Activated CD8-positive, alpha-beta T cell treated with anti-CD3 and anti-CD28 coated beads, Interleukin-2, amount 10 ng/mL, durations not matched to agents 7 days and 5 days (primary cell): Measurements from ENCODE around the gene NIBAN1. TPM values are rescaled to one million over a fixed set of nuclear protein-coding genes. Genes with fewer than 3 reads are reported as not detected.
A peak's percentile ranks its signal among the peaks of the same experiment; 100 is the strongest.
"Not testable (repeated sequence)": the region's sequence is repeated elsewhere in the genome, so short reads cannot be mapped to it uniquely, and the experiment has no call there.

Source experiments
- ATAC-seq: fragments of 150-1000 bp; cut with Tn5 transposase; one replicate; pipeline ENCODE4 v1.10.0; 2021; ENCODE audit warnings: moderate library complexity
- CTCF ChIA-PET: fragments of 350-600 bp; sonication (Branson Sonifier 250); formaldehyde crosslinking; loops from one replicate; lab custom pipeline; 2021; ENCODE audit warnings: antibody characterized with exemption; lab: Charles Lee
- POLR2A ChIA-PET: fragments of 350-600 bp; sonication (Branson Sonifier 250); formaldehyde crosslinking; loops from one replicate; lab custom pipeline; 2021; ENCODE audit warnings: antibody characterized with exemption; lab: Charles Lee
- DNase-seq: peaks from one replicate; pipeline ENCODE4 v3.0.0-alpha.2; 2020
- H3K27ac Mint-ChIP-seq: one replicate; pipeline ENCODE4 v1.8.0; 2021; ENCODE audit warnings: mild to moderate bottlenecking, mixed read lengths
- H3K27me3 Mint-ChIP-seq: one replicate; pipeline ENCODE4 v1.8.0; 2021; ENCODE audit warnings: low read depth, mixed read lengths
- H3K36me3 Mint-ChIP-seq: one replicate; pipeline ENCODE4 v1.8.0; 2021; ENCODE audit warnings: low read depth, mixed read lengths
- H3K4me1 Mint-ChIP-seq: one replicate; pipeline ENCODE4 v1.8.0; 2021; ENCODE audit warnings: low read depth, mixed read lengths
- H3K4me3 Mint-ChIP-seq: one replicate; pipeline ENCODE4 v1.8.0; 2021; ENCODE audit warnings: mild to moderate bottlenecking, mixed read lengths
- H3K9me3 Mint-ChIP-seq: one replicate; pipeline ENCODE4 v1.8.0; 2022; ENCODE audit warnings: mixed read lengths; ENCODE audit not compliant: insufficient read depth
- total RNA-seq, 2 experiments: library from RNA; stranded (reverse); gene quantifications; one replicate each; pipeline ENCODE4 v1.2.3, GENCODE V29; 2021

NIBAN1 gene
- total RNA-seq, 2 experiments from 2014 or later: 28.6 to 28.7 TPM

DNA sequence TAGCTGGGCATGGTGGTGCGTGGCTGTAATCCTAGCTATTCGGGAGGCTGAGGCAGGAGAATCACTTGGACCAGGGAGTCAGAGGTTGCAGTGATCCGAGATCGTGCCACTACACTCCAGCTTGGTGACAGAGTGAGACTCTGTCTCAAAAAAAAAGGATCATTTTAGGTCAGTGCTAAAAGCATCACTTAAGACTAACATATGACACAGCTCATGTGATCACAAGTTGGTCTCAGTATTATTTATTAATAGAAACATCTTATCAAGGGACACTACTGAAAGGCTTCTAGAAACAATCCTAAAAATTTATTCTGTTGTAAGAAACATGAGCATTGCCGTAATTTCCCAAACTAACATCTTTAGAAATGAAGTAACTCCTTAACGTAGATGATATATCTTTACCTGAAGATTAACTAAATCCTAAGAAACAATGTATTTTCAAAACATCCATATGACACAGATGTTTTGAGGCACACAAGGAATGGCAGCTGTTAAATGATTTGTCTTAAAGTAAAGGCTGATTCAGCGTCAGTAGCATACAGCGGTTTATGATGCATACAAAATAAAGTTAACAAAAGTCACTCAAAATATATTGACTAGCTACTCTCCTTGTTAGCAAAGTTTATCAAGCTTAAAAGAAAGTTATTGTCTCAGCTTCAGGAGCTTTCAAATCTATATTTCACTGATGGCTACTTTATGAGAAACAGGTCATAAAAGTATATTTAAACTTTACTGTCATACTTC is 2.6 kb downstream of the NIBAN1 start:
- Mint-ChIP-seq H3K27ac (no peak overlapping the region), H3K4me1 (peaks cover 55% of the 10 kb centered on the region), H3K36me3 (peaks cover 6% of the 10 kb centered on the region), H3K9me3 (no peaks in the 10 kb centered on the region), H3K4me3 (peak overlapping the region; percentile 35), H3K27me3 (peaks cover 9% of the 10 kb centered on the region)
- DNase-seq (no peak), ATAC-seq (no peak)
- CTCF ChIA-PET: interaction anchor here (0.9 to 4.1 kb wide), 8 partner anchors 9 to 698 kb away, joined by 3 to 26 read pairs (median 5); no protein-coding TSS in a partner anchor
- POLR2A ChIA-PET: interaction anchor here (0.7 to 1.1 kb wide), 3 partner anchors 14 to 217 kb away, joined by 3 to 4 read pairs (median 4); partner anchors contain the start of gene EDEM3

DNA sequence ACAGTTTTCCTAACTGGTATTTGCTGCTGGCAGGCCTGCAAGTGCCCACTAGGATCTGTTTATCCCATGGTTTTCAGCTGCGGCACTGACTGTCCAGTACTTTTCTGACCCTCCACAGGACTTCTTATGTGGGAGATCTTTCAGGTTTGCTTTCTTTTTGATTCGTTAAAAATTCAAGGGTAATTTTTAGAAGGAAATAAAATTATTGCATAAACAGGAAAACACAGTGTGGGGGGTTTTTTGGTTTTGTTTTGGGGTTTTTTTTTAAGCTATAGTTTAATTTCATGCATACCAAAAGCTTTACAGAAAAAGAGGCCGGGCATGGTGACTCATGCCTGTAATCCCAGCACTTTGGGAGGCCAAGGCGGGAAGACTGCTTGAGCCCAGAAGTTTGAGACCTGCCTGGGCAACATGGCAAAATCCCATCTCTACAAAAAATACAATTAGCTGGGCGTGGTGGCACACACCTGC is 3.6 kb downstream of the NIBAN1 start:
- ChIA-PET CTCF (interaction anchor here (0.6 to 4.1 kb wide), 6 partner anchors 11 to 699 kb away, joined by 3 to 26 read pairs (median 5); no protein-coding TSS in a partner anchor), POLR2A (interaction anchor here (0.9 kb wide), 1 partner anchor 13 kb away, joined by 3 read pairs; no protein-coding TSS in a partner anchor)
- H3K4me1 Mint-ChIP-seq: peaks cover 48% of the 10 kb centered on the region
- DNase-seq: no peak
- H3K4me3 Mint-ChIP-seq: no peak overlapping the region
- no peak for ATAC-seq
- H3K9me3 Mint-ChIP-seq: no peaks in the 10 kb centered on the region
- peaks cover 6% of the 10 kb centered on the region for H3K36me3 Mint-ChIP-seq
- peaks cover 4% of the 10 kb centered on the region for H3K27me3 Mint-ChIP-seq
- H3K27ac Mint-ChIP-seq: no peak overlapping the region

DNA sequence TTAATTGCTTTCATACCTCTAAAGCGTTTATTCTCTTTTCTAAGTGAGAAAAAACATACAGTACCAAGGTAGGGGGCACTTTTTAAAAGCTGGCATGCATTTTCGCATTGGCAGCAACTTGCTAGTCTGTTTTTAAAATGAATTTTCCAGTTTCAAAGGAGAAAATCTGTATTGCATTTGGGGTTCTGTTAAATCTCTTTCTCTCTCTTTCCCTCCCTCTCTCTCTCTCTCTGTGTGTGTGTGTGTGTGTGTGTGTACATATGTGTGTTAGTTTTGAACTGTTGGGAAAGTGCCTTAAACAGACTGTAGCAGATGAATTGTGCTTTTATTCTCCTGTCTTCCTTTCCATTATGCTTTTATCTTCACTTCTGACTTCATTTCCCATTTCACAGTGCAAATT is 7.3 kb downstream of the NIBAN1 start:
- H3K4me1 Mint-ChIP-seq: peaks cover 27% of the 10 kb centered on the region
- no peaks in the 10 kb centered on the region for H3K27me3 Mint-ChIP-seq
- H3K36me3 Mint-ChIP-seq: peaks cover 18% of the 10 kb centered on the region
- no peak overlapping the region for H3K4me3 Mint-ChIP-seq
- H3K9me3 Mint-ChIP-seq: no peaks in the 10 kb centered on the region
- ATAC-seq: no peak
- no peak overlapping the region for H3K27ac Mint-ChIP-seq
- no peak for DNase-seq
- CTCF ChIA-PET: interaction anchor here (1.1 to 1.4 kb wide), 2 partner anchors 100 to 162 kb away, joined by 3 read pairs; no protein-coding TSS in a partner anchor
- POLR2A ChIA-PET: no interaction called here

DNA sequence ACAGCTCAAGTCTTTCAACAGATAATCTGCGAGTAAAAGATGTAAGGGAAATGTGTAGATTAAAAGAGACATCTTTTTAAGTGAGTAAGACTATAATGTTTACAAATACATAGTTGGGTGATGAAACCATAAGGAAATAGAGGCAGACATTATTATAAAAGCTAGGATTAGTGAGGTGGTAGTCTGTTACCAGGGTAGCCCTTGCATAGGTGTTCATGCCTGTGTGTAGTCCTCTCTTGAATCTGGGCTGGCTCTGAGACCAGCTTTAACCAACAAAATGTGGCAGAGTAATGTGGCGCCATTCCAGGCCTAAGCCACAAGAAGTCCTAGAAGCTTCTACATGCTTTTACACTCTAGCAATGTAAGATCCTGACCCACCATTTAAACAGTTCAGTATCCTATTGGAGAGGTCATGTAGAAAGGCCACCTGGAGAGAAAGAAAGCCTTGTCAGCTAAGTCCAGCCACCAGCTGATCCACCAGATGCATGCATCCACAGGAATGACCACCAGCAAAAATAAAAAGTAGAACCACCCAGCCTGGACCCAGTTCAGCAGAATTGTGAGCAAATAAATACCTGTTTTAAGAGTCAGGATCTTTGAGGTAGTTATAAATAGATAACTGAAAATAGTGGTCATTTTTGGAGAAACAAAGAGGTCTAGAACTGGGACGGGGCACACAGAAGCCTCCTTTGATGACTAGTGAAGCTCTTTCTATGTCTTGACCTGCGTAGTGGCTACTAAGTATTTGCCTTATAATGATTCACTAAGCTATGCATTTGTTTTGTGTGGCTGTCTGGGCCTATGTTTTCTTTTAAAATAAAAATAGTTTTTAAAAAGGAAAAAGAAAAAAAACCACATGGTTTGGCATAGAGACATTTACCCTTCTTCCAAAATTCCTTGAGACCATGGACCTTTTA is 8.1 kb downstream of the NIBAN1 start:
- no peak for ATAC-seq
- H3K27ac Mint-ChIP-seq: no peak overlapping the region
- no peaks in the 10 kb centered on the region for H3K27me3 Mint-ChIP-seq
- peaks cover 27% of the 10 kb centered on the region for H3K4me1 Mint-ChIP-seq
- ChIA-PET CTCF (interaction anchor here (1.1 kb wide), 1 partner anchor 161 kb away, joined by 3 read pairs; no protein-coding TSS in a partner anchor), POLR2A (no interaction called here)
- no peak overlapping the region for H3K4me3 Mint-ChIP-seq
- DNase-seq: no peak
- H3K9me3 Mint-ChIP-seq: no peaks in the 10 kb centered on the region
- peaks cover 18% of the 10 kb centered on the region for H3K36me3 Mint-ChIP-seq

DNA sequence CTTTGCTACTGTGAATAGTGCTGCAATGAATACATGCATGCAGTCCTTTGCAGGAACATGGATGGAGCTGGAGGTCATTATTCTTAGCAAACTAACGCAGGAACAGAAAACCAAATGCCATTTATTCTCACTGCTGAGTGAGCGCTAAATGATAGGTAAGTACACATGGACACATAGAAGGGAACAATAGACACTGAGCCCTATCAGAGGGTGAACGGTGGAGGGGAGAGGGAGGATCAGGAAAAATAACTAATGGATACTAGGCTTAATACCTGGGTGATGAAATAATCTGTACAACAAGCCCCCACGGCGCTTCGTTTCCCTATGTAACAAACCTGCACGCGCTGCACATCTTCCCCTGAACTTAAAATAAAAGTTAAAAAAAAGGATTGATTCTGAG is 8.9 kb downstream of the NIBAN1 start:
- Mint-ChIP-seq H3K36me3 (peaks cover 16% of the 10 kb centered on the region), H3K4me1 (peaks cover 20% of the 10 kb centered on the region), H3K27me3 (no peaks in the 10 kb centered on the region), H3K27ac (no peak overlapping the region), H3K4me3 (no peak overlapping the region), H3K9me3 (no peaks in the 10 kb centered on the region)
- ChIA-PET CTCF (no interaction called here), POLR2A (no interaction called here)
- no peak for ATAC-seq
- no peak for DNase-seq

DNA sequence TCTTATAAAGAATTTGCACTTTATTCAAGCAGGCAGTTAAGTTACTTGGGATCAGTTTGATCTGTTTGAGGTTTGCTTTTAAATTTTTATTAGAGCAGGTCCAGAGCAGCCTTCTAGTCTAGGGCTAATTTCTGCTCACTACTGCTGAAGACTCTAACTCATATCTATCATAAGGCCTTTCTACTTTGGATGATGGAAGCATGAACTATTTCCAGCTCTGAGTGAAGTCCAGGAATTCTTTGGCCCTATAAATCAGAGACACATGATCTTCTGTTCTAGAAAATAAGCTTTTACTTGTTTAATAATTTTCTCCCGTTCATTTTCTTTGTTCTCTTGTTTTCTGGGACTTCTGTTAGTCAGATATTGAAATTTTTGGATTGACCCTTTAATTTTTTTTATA is 14.7 kb downstream of the NIBAN1 start:
- Mint-ChIP-seq H3K36me3 (peaks cover 13% of the 10 kb centered on the region), H3K27ac (no peak overlapping the region), H3K27me3 (no peaks in the 10 kb centered on the region), H3K4me1 (peaks cover 1% of the 10 kb centered on the region), H3K4me3 (no peak overlapping the region), H3K9me3 (no peaks in the 10 kb centered on the region)
- ATAC-seq: no peak
- ChIA-PET CTCF (no interaction called here), POLR2A (no interaction called here)
- no peak for DNase-seq

DNA sequence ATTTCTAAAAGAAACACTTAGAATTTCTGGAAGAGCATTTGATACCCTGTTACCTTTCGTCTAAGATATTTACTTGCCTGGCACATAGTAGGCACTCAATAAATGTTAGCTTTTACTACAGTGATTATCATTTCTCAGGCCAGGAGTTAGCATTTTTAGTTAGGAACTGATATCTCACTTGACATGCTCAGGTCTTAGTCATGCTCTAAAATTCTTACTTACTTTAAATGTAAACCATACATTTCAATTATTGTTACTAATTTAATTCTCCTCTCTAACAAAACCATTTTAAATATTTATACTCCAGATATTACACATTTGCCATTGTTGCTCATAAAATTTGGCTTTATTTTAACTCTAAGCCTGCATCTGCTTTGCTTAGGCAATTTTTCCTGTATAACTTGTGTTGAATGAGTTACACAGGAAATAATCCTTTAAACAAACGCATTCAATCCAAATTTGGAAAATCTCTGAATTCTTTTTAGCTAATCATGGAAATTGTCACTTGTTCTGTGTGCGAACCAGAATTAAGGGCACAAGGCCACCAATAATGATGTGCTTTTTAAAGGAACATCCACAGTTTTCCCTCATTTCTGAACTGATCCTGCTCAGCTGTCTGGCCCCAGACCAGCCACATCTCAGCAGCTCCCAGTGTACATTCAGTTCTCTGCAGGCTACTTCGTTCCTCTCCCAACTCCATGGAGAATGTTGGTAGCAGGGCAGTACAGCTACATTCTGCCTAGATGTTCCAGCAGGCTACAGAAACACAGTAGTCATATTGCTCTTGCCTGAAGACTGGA is 15.6 kb downstream of the NIBAN1 start:
- no peak for DNase-seq
- H3K4me3 Mint-ChIP-seq: no peak overlapping the region
- ChIA-PET POLR2A (no interaction called here), CTCF (interaction anchor here (0.8 to 1.1 kb wide), 2 partner anchors 14 to 154 kb away, joined by 3 read pairs; no protein-coding TSS in a partner anchor)
- H3K27ac Mint-ChIP-seq: no peak overlapping the region
- no peaks in the 10 kb centered on the region for H3K27me3 Mint-ChIP-seq
- peaks cover 10% of the 10 kb centered on the region for H3K4me1 Mint-ChIP-seq
- no peak for ATAC-seq
- H3K36me3 Mint-ChIP-seq: peaks cover 5% of the 10 kb centered on the region
- H3K9me3 Mint-ChIP-seq: no peaks in the 10 kb centered on the region

DNA sequence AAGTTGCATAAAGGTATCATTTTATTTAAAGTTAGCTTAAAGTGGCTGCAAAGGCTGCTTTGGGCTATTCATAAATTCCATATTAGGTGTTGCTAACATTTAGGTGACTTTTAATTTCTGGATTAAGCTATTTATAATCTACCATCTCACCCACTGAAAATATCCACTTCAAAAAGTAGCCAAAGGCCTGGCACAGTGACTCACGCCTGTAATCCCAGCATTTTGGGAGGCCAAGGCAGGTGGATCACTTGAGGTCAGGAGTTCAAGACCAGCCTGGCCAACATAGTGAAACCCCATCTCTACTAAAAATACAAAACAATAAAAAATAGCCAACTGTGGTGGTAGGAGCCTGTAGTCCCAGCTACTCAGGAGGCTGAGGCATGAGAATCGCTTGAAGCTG is 16.4 kb downstream of the NIBAN1 start:
- not testable (repeated sequence) for H3K4me3 Mint-ChIP-seq, H3K27me3 Mint-ChIP-seq, H3K36me3 Mint-ChIP-seq, DNase-seq, H3K27ac Mint-ChIP-seq, H3K9me3 Mint-ChIP-seq, ATAC-seq
- ChIA-PET POLR2A (interaction anchor here (1.0 to 1.2 kb wide), 2 partner anchors 13 to 16 kb away, joined by 3 read pairs; partner anchors contain the start of gene NIBAN1), CTCF (interaction anchor here (0.7 to 1.1 kb wide), 2 partner anchors 23 to 153 kb away, joined by 3 read pairs; no protein-coding TSS in a partner anchor)
- H3K4me1 Mint-ChIP-seq: peaks cover 15% of the 10 kb centered on the region

DNA sequence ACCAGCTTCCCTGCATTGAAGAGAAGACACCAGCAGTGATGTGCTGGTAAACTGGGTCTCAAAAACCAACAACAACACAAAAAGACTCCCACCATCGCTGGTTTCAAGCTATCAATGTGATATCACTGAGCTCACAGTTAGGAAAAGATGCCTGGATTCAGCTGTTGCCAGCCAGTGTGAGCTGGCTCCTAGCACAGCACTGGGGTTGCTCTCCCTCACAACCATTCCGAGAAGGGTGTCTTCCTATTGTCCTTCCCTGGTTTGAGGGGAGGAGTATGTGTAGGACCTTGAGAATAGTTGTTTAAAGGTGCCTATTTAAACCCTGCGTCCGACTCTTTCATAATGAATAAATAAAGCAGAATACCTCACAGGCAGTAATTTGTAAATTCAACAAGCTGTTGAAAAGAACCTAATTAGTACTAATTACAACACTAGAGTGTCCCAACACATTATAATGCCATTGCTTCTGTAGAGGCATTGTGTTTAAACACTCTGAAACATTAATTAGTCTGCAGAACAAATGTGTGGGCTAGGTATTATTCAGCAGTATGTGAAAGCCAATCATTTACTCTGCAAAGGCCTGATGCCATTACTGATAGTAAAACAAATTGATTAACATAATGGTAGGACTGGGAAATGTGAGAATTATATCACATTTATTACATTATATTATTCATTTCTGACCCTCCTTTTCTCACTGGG is 17.2 kb downstream of the NIBAN1 start:
- H3K4me1 Mint-ChIP-seq: peaks cover 15% of the 10 kb centered on the region
- POLR2A ChIA-PET: interaction anchor here (1.0 to 1.2 kb wide), 2 partner anchors 14 to 17 kb away, joined by 3 read pairs; partner anchors contain the start of gene NIBAN1
- no peaks in the 10 kb centered on the region for H3K27me3 Mint-ChIP-seq
- H3K9me3 Mint-ChIP-seq: no peaks in the 10 kb centered on the region
- peaks cover 3% of the 10 kb centered on the region for H3K36me3 Mint-ChIP-seq
- no peak overlapping the region for H3K27ac Mint-ChIP-seq
- ATAC-seq (no peak), DNase-seq (no peak)
- no peak overlapping the region for H3K4me3 Mint-ChIP-seq
- CTCF ChIA-PET: interaction anchor here (0.7 to 1.5 kb wide), 2 partner anchors 24 to 152 kb away, joined by 3 to 5 read pairs; no protein-coding TSS in a partner anchor

DNA sequence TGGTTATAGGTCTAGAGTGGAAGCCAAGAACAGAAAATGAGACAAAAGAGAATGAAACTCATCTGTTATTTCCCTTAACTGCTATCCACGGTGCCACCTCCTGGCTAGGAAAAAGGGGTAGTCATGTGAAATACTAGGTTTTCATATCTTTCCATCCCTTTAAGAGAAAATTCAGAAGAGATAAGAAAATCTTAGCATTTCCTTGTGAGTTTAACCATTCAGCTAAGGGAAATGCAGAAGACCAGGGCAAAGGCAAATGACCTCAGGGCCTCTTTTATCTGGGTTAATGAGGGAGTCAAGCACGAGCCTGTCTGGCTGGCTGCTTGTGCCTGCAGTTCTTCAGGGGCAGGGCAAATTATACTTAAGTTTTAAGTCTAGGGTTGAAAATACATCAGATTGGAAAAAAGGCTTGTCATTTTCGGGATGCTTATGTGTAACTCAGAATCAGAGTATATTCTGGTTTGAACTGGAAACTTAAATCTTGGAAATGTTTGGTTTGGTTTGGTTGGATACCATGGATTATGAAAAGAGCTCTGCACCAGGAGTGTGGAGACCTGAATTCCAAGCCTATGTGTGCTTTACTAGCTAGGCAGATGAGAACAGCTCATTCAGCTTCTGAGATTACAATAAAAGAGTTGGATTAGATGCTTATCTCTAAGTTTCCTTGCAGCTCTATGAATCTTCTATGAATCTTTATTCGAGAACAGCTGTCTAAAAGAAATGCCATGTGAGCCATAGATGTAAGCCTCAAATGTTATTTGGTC is 19.9 kb downstream of the NIBAN1 start:
- no peak for ATAC-seq

More for the DNA sequence above, 19.9 kb downstream of the NIBAN1 start:
- ChIA-PET CTCF (interaction anchor here (1.2 kb wide), 1 partner anchor 149 kb away, joined by 3 read pairs; no protein-coding TSS in a partner anchor), POLR2A (no interaction called here)
- Mint-ChIP-seq H3K4me3 (no peak overlapping the region), H3K36me3 (peaks cover 3% of the 10 kb centered on the region), H3K27me3 (no peaks in the 10 kb centered on the region), H3K4me1 (peaks cover 15% of the 10 kb centered on the region), H3K9me3 (no peaks in the 10 kb centered on the region), H3K27ac (no peak overlapping the region)
- DNase-seq: no peak
